ENCODE measurements around the gene TAF4.
"Not testable (repeated sequence)": the region's sequence is repeated elsewhere in the genome, so short reads cannot be mapped to it uniquely, and the experiment has no call there.

The TAF4 gene

DNA sequence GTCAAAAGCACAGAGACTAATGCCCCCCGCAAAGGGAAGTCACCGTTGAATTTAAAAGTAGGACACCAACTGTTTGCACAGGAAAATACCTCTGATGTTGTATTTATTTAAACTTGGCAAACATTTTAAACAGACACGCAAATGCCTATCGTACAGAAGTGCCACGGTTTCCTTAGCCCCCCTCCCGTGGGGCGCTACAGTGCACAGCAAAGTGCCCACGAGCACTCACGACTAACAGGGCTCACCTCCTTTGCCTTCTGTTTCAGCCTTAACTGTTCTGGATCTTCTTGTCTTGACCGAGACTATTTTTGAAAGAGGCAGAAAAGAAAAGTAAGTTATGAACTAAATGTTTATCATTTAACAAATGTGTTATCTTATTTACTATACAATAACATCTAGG is 67.8 kb downstream of the TAF4 start:
- DNase-seq, result no peak

- DNase-seq, result no peak
Measured at GRCh38 chr20:61997372-61997771, 68.3 kb downstream of the TAF4 start.

GRCh38 chr20:61994546-61994945 is 71.1 kb downstream of the TAF4 start:
- DNase-seq, result no peak

DNA sequence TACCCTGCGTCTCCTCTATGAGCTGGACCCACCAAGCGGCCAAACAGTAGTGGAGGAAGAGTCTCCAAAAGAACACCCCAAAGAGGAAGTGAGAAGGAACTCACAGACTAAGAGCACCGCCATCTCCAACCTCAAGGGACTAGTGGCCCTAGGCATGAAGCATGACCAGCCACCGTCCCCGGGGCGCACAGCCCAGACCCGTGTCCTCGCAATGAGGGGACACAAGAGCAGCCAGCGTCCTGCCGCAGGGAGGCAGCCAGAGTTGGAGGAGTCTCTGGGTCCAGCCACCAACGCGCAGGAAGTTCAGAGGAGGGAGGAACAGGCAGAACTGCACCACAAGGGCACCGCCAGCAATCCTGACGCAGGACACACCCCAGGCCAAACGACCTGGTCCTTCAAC is 72.6 kb downstream of the TAF4 start:
- no peak for DNase-seq

GRCh38 chr20:61991476-61991875 is 74.2 kb downstream of the TAF4 start:
- DNase-seq, result no peak

GRCh38 chr20:61990484-61990883 is 75.2 kb downstream of the TAF4 start:
- no peak for DNase-seq

GRCh38 chr20:61989741-61990140 is 75.9 kb downstream of the TAF4 start:
- DNase-seq, result no peak

- no peak for DNase-seq
Measured at GRCh38 chr20:61988665-61989064, 77.0 kb downstream of the TAF4 start.

DNA sequence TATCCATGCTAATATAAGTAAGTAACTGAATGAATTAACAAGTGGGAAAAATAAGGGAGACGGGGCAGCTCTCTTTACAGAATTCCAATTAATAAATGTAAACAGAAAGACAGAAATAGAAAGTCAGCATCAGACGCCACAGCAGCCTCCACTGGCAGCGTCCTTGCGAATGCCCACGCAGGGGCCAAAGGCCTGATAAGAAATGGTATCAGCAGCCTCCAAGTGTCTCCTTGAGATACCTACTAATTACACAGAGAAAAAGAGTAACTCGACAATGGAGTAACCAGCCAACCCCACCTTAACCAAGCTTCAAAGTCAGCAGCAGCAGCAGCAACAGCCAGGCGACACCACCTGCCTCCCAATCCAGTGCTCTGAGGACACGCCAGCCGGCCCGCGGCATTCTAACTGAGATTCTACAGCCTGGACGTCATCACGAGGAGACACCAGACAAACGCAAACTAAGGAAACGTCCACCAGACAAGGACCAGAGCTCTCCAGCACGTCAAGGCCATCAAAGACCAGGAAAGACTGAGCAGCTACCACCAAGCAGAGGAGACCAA is 78.8 kb downstream of the TAF4 start:
- DNase-seq, result no peak

DNA sequence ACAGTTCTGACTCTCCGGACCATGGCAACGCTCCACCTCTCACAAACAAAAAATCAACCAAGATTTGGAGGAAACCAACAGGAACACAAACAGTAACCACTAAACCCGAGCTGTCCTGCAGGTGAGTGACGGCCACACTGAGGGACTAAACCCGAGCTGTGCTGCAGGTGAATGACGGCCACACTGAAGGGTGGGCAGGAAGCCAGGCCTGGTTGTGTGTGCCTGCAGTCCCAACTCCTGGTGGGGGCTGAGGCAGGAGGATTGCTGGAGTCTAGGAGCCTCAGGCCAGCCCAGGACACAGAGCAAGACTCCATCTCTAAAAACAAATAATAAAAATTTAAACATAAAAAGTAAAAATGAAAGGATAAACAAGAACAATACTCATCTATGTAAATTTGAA is 80.6 kb downstream of the TAF4 start:
- DNase-seq, result no peak

GRCh38 chr20:61984431-61984830 is 81.2 kb downstream of the TAF4 start:
- DNase-seq, result not testable (repeated sequence)

DNA sequence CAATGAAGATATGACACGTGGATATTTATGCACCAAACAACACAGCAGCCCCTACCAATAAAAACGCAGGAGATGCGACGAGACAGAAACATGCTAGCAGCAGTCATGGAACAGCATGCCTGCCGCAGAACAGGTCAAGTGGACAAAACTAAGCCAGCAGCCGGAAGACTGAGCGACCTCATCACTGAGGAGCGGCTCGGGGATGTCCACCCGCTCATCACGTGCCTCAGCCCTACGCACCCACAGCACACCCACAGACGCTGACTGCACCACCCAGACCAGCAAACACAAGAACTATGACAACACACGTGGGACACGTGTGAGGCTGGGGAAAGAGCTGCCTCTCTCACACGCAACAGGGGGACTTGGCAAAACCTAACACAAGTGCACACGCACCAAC is 81.7 kb downstream of the TAF4 start:
- no peak for DNase-seq

DNA sequence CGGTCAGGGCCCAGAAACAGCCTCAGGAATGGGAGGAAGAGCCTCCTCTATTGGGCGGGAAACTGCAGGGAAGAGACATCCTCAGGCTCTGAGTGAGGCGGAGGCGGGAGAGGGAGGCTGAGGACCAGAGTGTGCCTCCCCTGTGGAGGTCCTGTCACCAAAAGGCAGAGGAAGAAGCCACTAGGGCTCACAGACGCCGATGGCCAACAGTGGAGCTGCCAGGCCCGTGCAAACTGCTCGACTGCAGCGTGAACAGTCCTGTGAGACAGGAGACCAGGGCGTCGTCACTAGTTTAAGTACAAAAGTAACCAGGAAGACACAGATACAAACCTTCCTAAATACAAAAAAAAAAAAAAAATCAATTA is 82.7 kb downstream of the TAF4 start:
- no peak for DNase-seq

DNA sequence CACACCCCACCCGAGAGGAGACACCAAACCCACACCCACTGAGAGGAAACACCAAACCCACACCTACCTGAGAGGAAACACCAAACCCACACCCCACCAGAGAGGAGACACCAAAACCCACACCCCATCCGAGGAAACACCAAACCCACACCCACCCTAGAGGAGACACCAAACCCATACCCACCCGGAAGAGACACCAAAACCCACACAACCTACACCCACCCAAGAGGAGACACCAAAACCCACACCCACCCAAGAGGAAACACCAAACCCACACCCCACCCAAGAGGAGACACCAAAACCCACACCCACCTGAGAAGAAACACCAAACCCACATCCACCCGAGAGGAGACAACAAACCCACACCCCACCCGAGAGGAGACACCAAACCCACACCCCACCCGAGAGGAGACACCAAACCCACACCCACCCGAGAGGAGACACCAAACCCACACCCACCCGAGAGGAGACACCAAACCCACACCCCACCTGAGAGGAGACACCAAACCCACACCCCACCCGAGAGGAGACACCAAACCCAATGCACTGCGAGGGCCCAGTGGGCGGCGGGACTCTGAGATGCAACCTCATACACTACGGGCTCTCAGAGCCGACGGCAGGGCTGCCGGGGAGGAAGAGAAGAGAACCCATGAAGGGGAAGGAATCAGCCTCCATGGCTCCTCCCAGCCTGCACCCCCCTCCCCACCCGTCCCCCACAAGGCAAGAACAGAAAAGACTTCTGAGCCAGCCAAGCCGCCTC is 83.3 kb downstream of the TAF4 start:
- no peak for DNase-seq

- DNase-seq, result not testable (repeated sequence)
Measured at GRCh38 chr20:61981691-61982090, 84.0 kb downstream of the TAF4 start.

DNA sequence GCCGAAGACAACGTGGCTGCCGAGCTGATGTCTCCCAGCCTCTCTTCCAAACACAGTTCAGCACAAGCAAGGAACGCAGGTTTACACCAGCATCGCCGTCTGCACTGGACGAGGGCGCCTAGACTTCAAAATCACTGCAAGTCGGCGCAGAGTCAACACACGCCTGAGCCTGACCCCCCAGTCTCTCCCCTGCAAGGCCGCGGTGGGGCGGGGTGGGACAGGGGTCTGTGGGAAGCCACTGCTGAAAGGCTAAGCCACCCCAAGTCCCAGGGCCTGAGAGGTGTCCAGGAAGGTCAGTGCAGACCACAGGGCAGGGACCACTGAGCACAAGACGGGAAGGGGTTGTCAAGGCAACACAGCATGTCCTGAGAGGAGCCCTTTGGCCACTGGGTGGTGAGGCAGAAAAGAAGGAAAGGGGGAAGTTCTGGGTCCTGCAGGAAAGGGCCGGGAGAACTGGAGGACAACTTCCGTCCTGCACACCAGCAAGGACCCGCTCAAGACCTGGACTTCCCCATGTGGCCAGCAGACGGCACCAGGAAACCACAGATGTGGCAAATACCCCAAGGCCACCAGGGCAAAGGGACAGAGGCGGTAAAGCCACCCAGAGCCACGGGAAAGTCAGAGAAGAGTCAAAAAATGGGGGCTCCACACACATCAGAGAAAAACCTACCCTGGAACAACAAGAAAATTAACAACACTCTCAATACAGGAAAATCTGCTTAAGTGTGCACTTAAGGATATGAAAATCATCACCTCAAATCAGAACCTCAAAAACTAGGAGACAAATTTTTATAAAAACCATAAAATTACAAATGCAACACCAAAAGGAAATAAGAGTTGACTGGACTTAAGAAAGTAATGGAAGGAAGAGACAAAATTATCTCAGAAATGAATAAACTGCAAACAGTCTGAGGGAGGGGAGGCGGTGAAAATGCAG is 84.8 kb downstream of the TAF4 start:
- no peak for DNase-seq

GRCh38 chr20:61979701-61980635 is 85.7 kb downstream of the TAF4 start:
- no peak for DNase-seq

GRCh38 chr20:61979090-61979489 is 86.6 kb downstream of the TAF4 start:
- no peak for DNase-seq

- no peak for DNase-seq
Measured at GRCh38 chr20:61978491-61978890, 87.2 kb downstream of the TAF4 start.

DNA sequence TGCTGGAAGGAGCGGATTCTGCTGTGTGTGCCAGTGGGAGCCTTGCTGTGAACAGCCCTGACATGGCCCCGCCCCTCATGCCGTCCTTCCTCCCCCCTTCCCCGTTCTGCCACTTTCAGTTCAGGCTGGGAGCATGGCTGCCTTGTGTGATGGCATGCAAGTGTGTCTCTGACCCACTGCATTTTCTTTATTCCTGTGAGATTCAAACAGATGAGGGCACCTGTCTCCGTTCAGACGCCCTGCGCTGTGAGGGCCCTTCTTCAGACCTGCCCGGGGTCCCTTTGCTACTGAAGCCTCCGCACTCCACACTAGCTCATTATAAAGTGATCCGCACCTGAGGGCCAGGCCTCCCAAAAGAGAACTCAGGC is 88.3 kb downstream of the TAF4 start:
- no peak for DNase-seq

GRCh38 chr20:61976644-61977418 is 88.8 kb downstream of the TAF4 start:
- no peak for DNase-seq

- DNase-seq, result no peak
Measured at GRCh38 chr20:61976263-61976643, 89.4 kb downstream of the TAF4 start.

Data from activated effector memory CD4-positive, alpha-beta T cell treated with Interleukin-2 at 50 U/mL for 16 hours (primary cell).